Breast epithelium (tissue), 3 donors: Measurements from ENCODE around the gene HIC1.

Experiments
- CTCF ChIP-seq, 3 donors: fragments of 450-650 bp; IDR thresholded peaks; one replicate each; pipeline ENCODE4 v1.5.1; 2016 to 2017; ENCODE audit warnings: antibody characterized with exemption in 3 of 3, mild to moderate bottlenecking in 3 of 3, moderate library complexity in 3 of 3
- POLR2A ChIP-seq: fragments of 450-650 bp; IDR thresholded peaks from one replicate; pipeline ENCODE4 v1.6.1; 2016; ENCODE audit warnings: antibody characterized with exemption, mild to moderate bottlenecking, moderate library complexity

DNA sequence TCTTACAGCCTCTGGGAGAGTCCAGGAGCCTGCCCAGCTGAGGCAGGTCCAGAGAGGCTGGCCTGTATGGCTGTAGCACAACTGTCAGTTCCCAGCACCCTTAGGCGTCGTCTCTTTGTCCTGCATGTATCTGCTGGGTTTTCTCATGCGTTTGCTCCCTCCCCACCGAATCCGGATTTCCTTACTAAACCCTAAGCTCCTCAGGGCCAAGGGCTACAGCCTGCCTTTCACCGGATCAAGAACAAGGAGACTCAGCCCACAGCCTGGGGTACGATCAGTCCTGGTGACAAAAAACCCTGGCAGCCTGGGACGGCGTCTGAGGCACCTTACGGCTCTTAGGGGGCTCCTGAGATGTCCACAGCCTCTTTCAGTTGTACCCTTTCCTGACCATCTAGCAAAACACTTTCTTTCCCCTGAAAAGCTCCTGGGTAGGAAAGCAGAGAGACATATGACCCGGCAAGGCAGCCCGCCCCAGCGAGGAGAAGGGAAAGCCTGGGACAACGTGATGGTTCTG lies 12.2 kb downstream of the HIC1 start:
- TF ChIP-seq CTCF (IDR thresholded peaks at IDR 0.05) (no peak), POLR2A (no peak)
